PFSK-1 (cell line): ENCODE results near the gene MRPL14.

Experiments
- FOXP2 ChIP-seq: optimal IDR thresholded peaks from 2 replicates; pipeline ENCODE3; 2011; ENCODE audit warnings: borderline replicate concordance, control low read depth, inconsistent platforms; ENCODE audit not compliant: insufficient read depth; ENCODE audit errors: extremely low read length, extremely low read depth
- POLR2AphosphoS5 ChIP-seq: IDR thresholded peaks from 2 replicates; pipeline ENCODE4 v1.6.1; 2012; ENCODE audit warnings: low read depth, mild to moderate bottlenecking, control low read depth, low read length, moderate library complexity
- SIN3A ChIP-seq: IDR thresholded peaks from 2 replicates; pipeline ENCODE4 v1.6.1; 2012; ENCODE audit warnings: mild to moderate bottlenecking, low read length, moderate library complexity, borderline replicate concordance; ENCODE audit not compliant: insufficient read depth
- TAF1 ChIP-seq: IDR thresholded peaks from 2 replicates; pipeline ENCODE4 v1.6.1; 2012; ENCODE audit warnings: low read length, control low read depth, borderline replicate concordance; ENCODE audit not compliant: insufficient read depth

DNA sequence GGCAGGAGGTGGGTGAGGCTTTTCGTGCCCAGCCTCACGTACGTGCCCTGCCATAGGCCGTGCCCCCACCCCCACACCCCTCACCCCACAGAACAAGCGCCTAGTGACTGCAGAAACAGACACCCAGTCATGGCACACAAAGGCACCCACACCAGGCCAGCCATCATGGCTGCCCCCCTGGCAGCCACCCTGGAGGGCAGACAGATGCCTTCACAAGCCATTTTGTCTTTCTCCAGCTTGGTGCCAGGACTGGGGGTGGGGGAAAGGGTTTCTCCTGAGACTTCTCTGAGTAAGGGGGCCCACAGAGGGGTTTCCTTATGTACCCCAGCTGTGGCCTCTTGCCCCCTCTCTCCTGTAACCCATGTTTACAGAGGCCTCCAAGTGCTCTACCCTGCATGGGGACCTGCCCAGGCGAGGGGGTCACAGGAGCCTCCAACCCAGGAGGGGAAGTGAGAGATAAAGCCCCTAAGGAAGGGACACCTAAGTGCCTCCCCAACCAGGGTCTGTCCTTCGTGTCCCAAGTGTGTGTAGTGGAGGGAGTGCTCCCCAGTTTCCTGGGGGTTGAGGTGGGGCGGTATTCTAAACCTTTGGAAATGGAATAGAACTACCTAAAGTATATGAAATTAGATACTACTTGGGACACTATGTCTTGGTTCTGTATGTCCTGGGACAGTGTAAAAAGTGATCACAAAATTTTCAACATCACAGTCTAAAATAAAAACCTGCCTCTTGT, 49.9 kb downstream of the MRPL14 start:
- no peak for TF ChIP-seq SIN3A
- no peak for TF ChIP-seq FOXP2
- no peak for TF ChIP-seq TAF1
- no peak for TF ChIP-seq POLR2AphosphoS5
